ENCODE results near the gene CFAP74. TPM values are rescaled to one million over a fixed set of nuclear protein-coding genes. Genes with fewer than 3 reads are reported as not detected.

The CFAP74 gene
- polyA plus RNA-seq, 1 donor (not counting 4 experiments of a cell fraction or from before 2014, with no cell fraction given): not detected

GRCh38 chr1:1924386-1924785 lies 79.2 kb downstream of the CFAP74 start:
- no peak for FAIRE-seq
- H3K27me3 ChIP-seq (ENCODE audit: control insufficient read depth, extremely low read depth, insufficient read depth, low read length): peaks cover 45% of the 10 kb centered on the region

GRCh38 chr1:1922956-1923833 lies 80.4 kb downstream of the CFAP74 start:
- dilution Hi-C loops (cut with MboI; ENCODE audit: extremely low pct_ligation_motif_present, low sequenced_read_pairs): no loop called here
- H2AFZ ChIP-seq (ENCODE audit: control insufficient read depth, low read length): no peak overlapping the region
- H3K9ac ChIP-seq (ENCODE audit: control insufficient read depth, extremely low read depth, insufficient read depth, low read length): no peak overlapping the region
- H3K27ac ChIP-seq (ENCODE audit: control insufficient read depth, insufficient read depth, low read length): no peak overlapping the region
- H3K27me3 ChIP-seq (ENCODE audit: control insufficient read depth, extremely low read depth, insufficient read depth, low read length): peaks cover 37% of the 10 kb centered on the region
- FAIRE-seq (no peak), DNase-seq (ENCODE audit: low read depth, low spot score) (no peak)
- H3K4me3 ChIP-seq (ENCODE audit: control insufficient read depth in 2 of 3, extremely low read depth in 1 of 3, insufficient read depth in 2 of 3, low read depth in 1 of 3, low read length in 3 of 3): no peak overlapping the region
- no peaks in the 10 kb centered on the region for H4K20me1 ChIP-seq (ENCODE audit: control insufficient read depth, extremely low read depth, insufficient read depth, low read length)
- no peaks in the 10 kb centered on the region for H3K9me1 ChIP-seq (ENCODE audit: control insufficient read depth, extremely low read depth, insufficient read depth, low read length)
- TF ChIP-seq CTCF (optimal IDR thresholded peaks at IDR 0.05 in 1 of 3, IDR thresholded peaks at IDR 0.05 in 1 of 3, conservative IDR thresholded peaks at IDR 0.05 in 1 of 3; ENCODE audit: extremely low read depth in 1 of 3, insufficient read depth in 2 of 3, low read length in 3 of 3): no peak
- no peak for TF ChIP-seq EZH2 (IDR thresholded peaks at IDR 0.05; ENCODE audit: low read length)
- no peaks in the 10 kb centered on the region for H3K79me2 ChIP-seq (ENCODE audit: control insufficient read depth, insufficient read depth, low read length)
- no peak overlapping the region for H3K4me2 ChIP-seq (ENCODE audit: control insufficient read depth, extremely low read depth, insufficient read depth, low read depth, low read length)
- no peaks in the 10 kb centered on the region for H3K9me3 ChIP-seq (ENCODE audit: control insufficient read depth, low read depth, low read length)
- H3K4me1 ChIP-seq (ENCODE audit: control insufficient read depth, extremely low read depth, insufficient read depth, low read length): no peaks in the 10 kb centered on the region
- H3K36me3 ChIP-seq (ENCODE audit: control insufficient read depth in 2 of 2, extremely low read depth in 1 of 2, insufficient read depth in 2 of 2, low read length in 2 of 2): no peaks in the 10 kb centered on the region

More at GRCh38 chr1:1924386-1924785, 79.2 kb downstream of the CFAP74 start:
- TF ChIP-seq CTCF (optimal IDR thresholded peaks at IDR 0.05 in 1 of 3, IDR thresholded peaks at IDR 0.05 in 1 of 3, conservative IDR thresholded peaks at IDR 0.05 in 1 of 3; ENCODE audit: extremely low read depth in 1 of 3, insufficient read depth in 2 of 3, low read length in 3 of 3): no peak
- no peak for TF ChIP-seq EZH2 (IDR thresholded peaks at IDR 0.05; ENCODE audit: low read length)
- H3K9me3 ChIP-seq (ENCODE audit: control insufficient read depth, low read depth, low read length): no peaks in the 10 kb centered on the region
- no peak overlapping the region for H3K9ac ChIP-seq (ENCODE audit: control insufficient read depth, extremely low read depth, insufficient read depth, low read length)
- H3K9me1 ChIP-seq (ENCODE audit: control insufficient read depth, extremely low read depth, insufficient read depth, low read length): no peaks in the 10 kb centered on the region
- H3K79me2 ChIP-seq (ENCODE audit: control insufficient read depth, insufficient read depth, low read length): no peaks in the 10 kb centered on the region
- H3K4me1 ChIP-seq (ENCODE audit: control insufficient read depth, extremely low read depth, insufficient read depth, low read length): no peaks in the 10 kb centered on the region
- no peak overlapping the region for H3K4me3 ChIP-seq (ENCODE audit: control insufficient read depth in 2 of 3, extremely low read depth in 1 of 3, insufficient read depth in 2 of 3, low read depth in 1 of 3, low read length in 3 of 3)
- dilution Hi-C loops (cut with MboI; ENCODE audit: extremely low pct_ligation_motif_present, low sequenced_read_pairs): no loop called here
- no peak overlapping the region for H2AFZ ChIP-seq (ENCODE audit: control insufficient read depth, low read length)
- no peak for DNase-seq (ENCODE audit: low read depth, low spot score)
- no peaks in the 10 kb centered on the region for H3K36me3 ChIP-seq (ENCODE audit: control insufficient read depth in 2 of 2, extremely low read depth in 1 of 2, insufficient read depth in 2 of 2, low read length in 2 of 2)
- no peak overlapping the region for H3K4me2 ChIP-seq (ENCODE audit: control insufficient read depth, extremely low read depth, insufficient read depth, low read depth, low read length)
- H4K20me1 ChIP-seq (ENCODE audit: control insufficient read depth, extremely low read depth, insufficient read depth, low read length): no peaks in the 10 kb centered on the region
- H3K27ac ChIP-seq (ENCODE audit: control insufficient read depth, insufficient read depth, low read length): no peak overlapping the region
